GM18951 (cell line): Measurements from ENCODE around the gene NOCT.
"Not testable (repeated sequence)": the region's sequence is repeated elsewhere in the genome, so short reads cannot be mapped to it uniquely, and the experiment has no call there.

Source experiments
- POLR2A ChIP-seq: IDR thresholded peaks from 4 replicates; pipeline ENCODE4 v1.6.1; 2011; ENCODE audit warnings: mild to moderate bottlenecking; ENCODE audit not compliant: insufficient read length, insufficient read depth; ENCODE audit errors: extremely low read depth
- in situ Hi-C: fragments of 300-500 bp; cut with MboI; formaldehyde crosslinking; loops from one replicate; pipeline ENCODE4 v1.12.0; 2022; ENCODE audit warnings: low sequenced_read_pairs, mixed read lengths, inconsistent platforms; ENCODE audit not compliant: unreplicated experiment

NOCT gene

DNA sequence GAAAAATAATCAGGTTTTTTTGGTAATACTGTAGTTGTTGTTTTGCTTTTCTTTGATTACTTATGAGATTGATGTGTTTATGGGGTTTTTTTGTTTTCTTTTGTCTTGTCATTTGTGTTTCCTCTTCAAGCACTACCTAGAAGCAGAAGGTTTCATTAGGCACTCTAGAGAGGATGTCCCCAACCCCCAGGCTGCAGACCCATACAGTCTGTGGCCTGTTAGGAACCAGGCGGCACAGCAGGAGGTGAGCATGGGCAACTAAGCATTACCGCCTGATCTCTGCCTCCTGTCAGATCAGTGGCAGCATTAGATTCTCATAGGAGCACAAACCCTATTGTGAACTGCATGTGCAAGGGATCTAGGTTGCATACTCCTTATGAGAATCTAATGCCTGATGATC is 22.9 kb upstream of the NOCT start:
- in situ Hi-C loops, result no loop called here
- no peak for TF ChIP-seq POLR2A

DNA sequence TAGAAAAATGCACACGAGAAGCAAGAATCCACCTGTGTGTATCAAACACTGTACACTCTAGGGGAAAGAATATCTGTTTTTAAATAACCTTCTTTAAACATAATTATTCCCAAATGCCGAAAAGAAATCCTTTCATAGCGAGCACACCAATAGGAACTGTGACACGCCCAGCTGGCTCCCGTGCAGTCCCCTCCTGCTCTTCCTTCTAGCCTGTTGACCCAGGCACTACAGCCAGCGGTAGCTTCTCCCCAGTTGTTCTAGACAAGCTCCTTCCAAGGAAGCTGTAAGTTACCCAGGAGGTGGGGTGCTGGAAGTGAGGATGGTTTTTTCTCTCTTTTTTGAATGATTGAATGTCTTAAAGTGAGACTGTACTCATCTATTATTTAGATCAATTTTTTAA is 19.5 kb upstream of the NOCT start:
- in situ Hi-C loops, result no loop called here
- TF ChIP-seq POLR2A, result no peak

DNA sequence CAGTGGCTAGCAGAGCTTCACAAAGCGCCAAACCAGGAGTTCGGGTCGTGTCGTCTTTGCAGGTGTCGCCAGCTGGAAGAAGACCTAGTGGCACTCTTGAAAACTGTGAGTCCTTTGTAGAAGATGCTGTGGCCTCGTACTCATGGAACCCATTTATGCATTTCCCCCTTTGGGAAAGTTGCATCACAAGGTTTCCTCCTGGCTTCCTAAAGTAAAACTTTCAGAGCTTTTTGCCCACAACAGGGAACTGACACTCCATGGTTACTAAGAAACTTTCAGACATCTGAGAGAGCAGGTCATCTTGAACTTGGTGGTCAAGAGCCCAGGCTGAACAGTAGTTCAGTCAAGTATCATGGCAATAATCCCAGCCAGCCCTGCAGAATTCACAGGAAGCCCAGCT is 15.9 kb upstream of the NOCT start:
- in situ Hi-C loops, result no loop called here
- TF ChIP-seq POLR2A, result no peak

DNA sequence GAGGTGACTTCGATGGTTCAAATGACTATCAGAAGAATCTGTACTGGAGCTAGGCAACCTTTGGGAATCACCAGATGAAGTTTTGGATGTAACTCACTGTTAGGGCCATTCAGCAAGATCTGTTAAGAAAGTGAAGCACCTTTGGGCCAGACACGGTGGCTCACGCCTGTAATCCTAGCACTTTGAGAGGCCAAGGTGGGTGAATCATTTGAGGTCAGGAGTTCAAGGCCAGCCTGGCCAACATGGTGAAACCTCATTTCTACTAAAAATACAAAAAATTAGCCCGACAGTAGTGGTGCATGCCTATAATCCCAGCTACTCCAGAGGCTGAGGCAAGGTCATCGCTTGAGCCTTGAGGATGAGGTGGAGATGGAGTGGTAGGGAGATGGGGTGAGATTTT is 15.4 kb upstream of the NOCT start:
- in situ Hi-C loops, result not testable (repeated sequence)

DNA sequence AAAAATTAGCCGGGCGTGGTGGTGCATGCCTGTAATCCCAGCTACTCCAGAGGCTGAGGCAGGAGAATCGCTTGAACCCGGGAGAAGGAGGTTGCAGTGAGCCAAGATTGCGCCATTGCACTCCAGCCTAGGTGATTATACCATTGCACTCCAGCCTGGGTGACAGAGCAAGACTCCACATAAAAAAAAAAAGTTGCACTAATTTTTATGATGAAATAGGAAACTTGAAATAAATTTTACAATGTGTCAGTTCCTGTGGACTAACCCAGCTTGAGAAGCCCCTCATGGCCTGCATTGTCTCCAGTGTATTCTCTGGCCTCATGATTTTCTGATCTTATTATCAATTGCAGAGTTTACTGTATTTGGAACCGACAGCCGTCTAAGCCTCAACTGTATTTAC is 14.2 kb upstream of the NOCT start:
- in situ Hi-C loops, result not testable (repeated sequence)

DNA sequence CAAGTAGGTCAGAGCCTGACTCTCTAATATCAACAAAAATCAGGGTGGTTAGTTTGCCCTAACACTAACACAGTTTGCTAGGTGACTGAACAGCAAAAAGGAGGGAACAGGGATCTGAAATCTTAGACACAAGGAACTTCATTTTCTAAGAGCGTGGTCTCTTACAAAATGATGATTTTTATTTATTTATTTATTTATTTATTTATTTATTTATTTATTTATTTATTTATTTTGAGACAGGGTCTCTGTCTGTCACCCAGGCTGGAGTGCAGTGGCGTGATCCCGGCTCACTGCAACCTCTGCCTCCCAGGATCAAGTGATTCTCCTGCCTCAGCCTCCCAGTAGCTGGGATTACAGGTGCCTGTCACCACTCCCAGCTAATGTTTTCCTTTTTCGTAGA is 11.9 kb upstream of the NOCT start:
- in situ Hi-C loops, result not testable (repeated sequence)

DNA sequence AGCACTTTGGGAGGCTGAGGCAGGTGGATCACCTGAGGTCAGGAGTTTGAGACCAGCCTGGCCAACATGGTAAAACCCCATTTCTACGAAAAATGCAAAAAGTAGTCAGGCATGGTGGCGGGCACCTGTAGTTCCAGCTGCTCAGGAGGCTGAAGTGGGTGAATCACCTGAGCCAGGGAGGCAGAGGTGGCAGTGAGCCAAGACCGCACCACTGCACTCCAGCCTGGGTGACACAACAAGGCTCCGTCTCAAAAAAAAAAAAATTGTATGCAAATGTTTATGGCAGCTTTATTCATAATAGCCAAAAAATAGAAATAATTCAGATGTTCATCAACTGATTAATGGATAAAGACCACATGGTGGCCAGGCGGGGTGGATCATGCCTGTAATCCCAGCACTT is 9.8 kb upstream of the NOCT start:
- no peak for TF ChIP-seq POLR2A
- in situ Hi-C loops, result no loop called here

DNA sequence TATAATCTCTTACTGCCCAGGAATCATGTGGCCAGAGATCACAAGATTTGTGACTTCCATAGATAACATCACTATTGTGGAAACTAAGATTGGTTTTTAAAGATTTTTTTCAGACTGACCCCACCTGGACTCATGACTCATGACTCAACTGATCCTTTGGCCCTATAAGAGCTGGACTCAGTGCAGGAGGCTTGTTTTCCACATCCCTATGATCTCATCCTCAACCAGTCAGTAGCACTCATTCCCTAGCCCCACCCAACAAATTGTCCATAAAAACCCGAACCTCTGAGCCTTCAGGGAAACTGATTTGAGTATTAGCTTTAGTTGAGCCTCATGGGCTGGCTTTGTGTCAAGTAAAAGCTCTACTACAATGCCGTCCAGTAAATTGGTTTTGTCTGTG is 7.9 kb upstream of the NOCT start:
- TF ChIP-seq POLR2A, result no peak
- in situ Hi-C loops, result no loop called here

DNA sequence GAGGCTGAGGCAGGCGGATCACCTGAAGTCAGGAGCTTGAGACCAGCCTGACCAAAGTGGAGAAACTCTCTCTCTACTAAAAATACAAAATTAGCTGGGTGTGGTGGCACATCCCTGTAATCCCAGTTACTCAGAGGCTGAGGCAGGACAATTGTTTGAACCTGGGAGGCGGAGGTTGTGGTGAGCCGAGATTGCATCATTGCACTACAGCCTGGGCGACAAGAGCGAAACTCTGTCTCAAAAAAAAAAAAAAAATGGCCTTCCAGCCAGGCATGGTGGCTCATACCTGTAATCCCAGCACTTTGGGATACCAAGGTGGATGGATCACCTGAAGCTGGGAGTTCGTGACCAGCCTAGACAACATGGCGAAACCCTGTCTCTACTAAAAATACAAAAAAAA is 7.3 kb upstream of the NOCT start:
- in situ Hi-C loops, result not testable (repeated sequence)

DNA sequence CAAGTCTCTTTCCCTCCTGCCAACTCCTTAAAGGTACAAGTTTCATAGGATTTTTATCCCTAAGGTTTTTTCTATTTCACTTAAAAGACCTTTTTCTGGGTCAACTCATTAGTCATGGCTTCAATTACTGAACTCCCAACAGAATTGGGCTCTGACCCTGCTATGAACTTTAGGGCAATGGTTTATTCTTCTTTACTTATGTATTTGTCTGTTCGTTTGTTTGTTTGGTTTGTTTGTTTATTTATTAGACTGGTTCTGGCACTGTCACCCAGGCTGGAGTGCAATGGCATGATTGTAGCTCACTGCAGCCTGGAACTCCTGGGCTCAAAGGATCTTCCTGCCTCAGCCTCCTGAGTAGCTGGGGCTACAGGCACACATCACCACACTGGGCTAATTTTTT is 5.9 kb upstream of the NOCT start:
- TF ChIP-seq POLR2A, result no peak
- in situ Hi-C loops, result no loop called here

DNA sequence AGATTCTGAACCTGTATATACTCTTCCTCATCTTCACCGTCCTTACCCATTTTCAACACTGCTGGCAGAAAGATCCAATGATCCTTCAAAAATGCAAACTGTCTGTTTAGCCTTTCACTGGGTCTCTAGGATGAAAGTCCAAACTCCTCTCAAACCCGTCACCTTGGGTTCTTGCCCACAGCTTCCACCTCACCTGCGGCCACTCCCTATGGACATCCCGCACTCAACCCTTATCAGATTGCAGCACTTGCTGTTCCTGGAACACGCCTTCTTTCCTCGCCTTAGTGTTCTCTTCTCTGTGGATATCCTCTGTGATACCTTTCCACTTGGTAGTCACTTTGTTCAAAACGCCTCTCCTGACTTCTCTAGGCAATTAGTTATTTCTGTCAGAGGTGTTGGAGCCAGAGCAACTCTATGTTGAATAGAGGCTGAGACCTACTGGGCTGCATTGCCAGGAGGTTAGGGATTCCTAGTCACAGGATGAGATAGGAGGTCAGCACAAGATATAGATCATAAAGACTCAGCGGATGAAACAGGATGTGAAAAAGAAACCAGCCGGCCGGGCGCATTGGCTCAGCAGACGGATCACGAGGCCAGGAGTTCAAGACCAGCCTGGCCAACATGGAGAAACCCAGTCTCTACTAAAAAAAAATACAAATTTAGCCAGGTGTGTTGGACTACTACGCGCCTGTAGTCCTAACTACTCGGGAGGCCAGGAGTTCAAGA is 4.2 kb upstream of the NOCT start:
- no peak for TF ChIP-seq POLR2A

DNA sequence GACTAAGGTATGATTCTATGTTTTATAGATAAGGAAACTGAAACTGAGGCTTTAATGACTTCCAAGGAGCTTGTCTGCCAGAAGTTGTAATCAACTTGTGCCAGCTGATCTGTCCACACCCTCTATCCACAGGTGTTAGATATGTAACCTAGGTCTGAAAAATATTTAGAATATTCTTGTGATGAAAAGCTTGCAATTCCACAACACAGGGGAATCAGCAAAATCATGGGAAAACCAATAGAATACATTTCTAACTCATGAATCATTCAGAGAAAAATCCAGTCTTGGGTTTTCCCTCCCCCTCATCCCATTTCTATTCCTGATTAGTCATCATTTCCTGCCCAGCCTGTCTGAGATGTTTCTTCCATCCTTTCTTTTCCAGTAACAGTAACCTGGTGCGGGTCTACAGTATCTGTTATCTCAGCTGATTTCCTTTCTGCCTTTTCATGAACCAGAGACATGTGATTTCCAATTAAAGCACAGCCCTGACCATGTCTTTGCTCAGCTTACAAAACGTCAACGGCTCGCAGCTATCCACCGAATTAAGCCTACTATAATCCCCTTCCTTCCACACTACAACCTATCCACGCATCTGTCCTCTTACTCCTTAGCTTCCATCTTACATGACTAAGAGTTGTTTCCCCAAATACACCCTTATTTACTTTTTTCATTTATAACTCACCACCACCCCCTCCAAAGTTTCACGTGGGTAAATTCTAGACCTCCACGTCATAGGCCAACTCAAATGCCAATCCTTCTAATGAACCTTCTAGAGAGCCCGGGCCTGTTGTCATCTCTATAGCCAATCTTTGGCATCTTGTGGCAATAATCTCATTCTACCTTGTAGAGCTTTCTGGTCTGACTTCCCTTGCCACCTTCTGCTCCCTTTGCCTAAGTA is 961 bp upstream of the NOCT start:
- in situ Hi-C loops, result no loop called here
- TF ChIP-seq POLR2A, result no peak

More for the DNA sequence above, 4.2 kb upstream of the NOCT start:
- in situ Hi-C loops, result no loop called here

DNA sequence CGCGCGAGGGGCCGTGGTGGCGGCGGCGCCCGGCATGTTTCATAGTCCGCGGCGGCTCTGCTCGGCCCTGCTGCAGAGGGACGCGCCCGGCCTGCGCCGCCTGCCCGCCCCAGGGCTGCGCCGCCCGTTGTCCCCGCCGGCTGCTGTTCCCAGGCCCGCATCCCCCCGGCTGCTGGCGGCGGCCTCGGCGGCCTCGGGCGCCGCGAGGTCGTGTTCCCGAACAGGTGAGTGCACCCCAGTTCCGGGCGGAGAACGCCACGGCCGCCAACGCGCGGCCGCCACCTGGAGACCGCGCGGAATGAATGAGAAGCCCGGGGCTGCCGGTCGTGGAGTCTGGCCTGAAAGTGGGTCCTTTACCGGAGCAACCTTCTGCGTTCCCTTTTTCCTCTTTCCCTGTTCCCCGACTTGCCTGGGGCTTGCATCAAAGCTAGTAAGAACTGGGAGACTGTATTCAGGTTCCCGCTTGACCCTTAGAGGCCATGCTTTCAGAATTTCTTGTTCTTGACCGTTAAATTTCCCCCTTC is 429 bp downstream of the NOCT start:
- TF ChIP-seq POLR2A, result no peak
- in situ Hi-C loops, result no loop called here

DNA sequence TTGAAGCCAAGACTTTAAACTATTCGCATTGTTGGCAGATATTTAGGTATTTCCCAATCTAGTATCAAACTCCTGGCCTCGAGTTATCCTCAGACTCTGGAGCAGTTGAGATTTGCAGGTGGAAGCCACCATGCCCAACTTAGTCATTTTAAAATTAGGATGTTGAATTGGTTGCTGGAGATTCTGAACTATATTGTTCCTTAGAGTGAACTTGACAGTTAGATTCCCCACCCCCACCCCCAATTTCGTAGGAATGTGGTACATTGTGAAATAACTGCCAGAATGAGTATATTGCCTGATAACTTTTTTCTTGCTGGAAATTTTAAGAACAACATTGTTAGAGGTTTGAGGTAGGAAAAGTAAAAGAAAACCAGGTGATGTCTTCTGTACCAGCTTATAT is 2.3 kb downstream of the NOCT start:
- in situ Hi-C loops, result no loop called here
- TF ChIP-seq POLR2A, result no peak
